ENCODE measurements around the gene LDLRAD4.

Gene LDLRAD4

DNA sequence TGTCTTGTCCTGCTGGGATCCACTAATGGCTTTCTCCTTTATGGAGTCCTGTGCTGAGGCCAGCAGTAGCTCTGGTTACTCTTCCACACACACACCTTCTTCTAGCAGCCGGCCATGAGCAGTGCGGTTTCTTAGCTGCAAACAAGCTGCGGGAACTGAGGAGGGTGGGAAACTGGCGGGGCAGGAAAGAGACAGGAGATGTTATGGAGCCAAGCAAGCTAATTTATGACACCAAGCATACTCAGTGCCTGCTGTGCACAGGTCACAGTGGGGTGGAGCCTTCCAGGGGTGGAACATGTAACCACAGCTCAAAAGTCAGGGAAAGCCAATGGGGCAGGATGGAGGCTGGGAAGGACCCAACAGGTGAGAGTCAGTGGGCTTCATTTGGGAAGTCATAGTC lies 327.0 kb downstream of the LDLRAD4 start:
- DNase-seq: no peak

DNA sequence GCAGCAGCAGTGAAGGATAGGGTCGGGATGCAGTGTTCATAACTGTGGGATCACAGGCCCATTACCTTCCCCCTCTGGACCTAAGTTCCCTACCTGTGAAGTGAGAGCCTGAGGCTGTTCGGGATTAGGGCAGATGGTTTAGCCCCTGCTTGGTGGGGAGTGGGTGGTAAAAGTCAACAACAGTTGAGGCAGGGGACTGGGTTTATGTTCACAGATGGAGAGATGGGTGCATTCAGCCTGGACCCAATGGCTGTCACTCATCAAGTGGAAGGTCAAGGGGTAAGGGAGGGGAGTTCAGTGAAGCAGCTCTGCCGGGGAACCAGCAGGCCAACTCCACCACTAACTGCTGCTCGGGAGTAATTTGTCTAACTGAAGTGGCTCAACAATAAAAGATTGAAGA lies 327.4 kb downstream of the LDLRAD4 start:
- no peak for DNase-seq

DNA sequence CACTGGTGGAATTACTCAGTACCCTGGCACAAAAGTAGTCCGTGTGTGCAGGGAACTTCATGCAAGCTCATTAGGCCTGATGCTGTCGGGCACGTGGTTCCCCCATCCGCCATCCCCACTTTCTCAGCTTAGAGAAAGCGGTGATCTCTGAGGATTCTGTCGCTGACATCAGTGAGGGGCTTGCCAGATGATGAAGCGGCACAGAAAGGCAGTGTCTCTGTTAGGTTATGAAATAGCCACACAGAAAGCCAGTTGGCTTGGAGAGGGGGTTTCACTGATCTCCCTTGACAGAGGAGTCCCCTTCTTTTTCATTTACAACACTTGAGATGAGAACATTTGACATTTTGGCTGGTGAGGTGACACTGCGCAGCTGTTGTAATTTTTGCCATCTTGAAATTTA lies 328.1 kb downstream of the LDLRAD4 start:
- no peak for DNase-seq

DNA sequence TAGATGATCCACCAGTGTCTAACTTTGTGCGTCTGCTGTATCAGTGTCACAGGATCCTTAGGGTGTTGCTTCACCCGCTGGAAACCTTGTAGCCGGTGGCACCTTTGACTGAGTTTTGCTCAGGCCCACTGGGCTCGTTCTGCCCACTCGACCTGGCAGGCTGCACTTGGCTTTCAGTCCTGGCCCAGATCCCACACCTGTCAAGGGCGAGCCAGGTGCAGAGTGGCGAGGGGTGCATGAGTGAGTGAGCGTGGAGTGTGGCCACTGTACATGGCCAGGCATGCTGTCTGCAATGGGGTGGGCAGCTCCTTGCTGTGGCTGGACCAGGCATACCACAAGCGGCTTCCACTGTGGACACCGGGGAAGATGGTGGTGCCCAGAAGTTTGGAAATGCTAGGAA lies 328.8 kb downstream of the LDLRAD4 start:
- DNase-seq: no peak

DNA sequence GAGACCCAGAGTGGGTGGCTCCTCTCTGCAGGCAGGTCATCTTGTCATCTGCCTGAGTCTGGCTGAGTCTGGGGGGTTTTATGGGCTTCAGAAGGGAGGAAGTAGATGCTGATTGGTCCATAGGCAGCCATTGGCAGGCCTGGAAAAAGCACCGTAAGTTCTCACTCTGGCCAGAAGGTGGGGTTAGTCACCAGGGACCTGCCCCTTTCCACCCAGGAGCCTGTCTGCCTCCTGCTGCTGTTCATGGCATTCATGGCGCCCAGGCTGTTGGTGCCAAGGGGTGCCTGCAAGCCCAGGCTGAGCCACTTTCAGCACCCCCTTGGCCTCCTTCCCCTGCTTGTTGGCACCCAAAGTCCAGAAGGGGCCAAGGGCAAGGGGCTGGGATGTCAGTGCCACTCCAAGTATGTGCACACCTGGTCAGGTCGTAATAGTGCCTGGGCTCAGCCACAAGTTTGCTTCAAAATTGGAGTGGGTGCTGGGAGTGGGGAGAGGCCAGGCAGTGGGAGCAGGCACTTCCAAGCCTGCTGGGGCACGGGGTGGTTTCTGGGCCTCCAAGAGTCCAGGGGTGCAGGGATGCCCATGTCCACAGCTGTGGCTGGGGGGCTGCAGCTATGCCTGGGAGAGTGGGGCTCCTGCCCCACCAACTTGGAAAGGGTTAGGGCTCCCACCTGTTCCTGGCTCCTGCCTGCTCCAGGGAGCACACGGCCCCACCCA lies 329.7 kb downstream of the LDLRAD4 start:
- DNase-seq: no peak

DNA sequence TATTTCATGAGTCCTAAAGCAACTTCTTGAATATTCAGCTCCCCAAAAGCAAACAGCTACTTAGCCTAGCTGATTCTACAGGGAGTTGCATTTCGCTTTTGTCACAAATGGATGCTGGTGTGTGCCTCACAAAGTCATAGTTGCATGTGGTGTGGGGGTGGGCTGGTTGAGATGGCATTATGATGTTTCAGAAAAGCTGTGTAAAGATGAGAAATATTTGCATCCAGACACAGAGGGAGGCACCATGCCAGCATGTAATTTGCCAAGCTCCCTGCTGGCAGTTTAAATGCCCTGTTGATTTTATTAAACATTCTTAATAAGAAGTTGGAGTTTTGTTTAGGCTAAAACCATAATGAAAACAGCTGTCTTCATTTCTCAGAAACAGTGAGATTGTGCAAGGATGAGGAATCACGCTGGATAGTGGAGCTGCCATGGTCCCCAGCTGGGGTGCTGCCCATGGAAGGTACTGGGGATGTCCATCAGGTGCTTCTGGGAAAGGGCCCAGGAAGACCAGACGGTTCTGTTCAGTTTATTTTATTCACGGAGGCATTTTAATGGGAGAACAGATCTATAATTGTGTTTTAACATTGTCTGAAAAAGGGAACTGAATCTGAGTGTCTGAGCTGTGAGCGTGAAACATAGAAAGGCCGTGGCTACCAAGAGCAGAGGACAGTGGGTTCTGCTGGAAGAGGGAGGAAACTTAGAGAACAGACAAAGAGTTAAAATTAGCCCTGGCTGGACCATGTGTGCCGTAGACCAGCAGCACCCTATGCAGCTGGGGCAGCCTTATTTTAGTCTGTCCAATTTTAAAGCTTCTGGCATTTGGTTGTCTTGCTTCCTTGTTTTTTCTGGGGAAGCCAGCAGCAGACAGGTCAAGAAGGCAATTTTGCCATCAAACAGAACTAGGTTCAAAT lies 330.7 kb downstream of the LDLRAD4 start:
- DNase-seq: no peak

DNA sequence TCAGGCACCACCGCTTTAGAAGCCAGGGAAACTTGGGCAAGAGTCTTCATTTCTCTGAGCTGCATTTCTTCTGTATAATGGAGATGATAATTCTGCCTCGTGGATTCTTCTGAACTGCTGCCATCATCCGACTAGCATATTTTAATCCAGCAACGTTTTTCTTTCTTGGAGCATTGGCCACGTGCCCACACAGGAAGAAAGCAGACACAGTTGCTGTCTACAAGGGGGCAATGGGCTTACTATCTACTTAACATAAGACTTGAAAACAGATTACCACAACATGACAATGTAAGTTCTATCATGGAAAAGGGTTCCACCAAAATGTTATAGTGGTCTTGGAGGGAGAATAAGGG lies 331.3 kb downstream of the LDLRAD4 start:
- no peak for DNase-seq

DNA sequence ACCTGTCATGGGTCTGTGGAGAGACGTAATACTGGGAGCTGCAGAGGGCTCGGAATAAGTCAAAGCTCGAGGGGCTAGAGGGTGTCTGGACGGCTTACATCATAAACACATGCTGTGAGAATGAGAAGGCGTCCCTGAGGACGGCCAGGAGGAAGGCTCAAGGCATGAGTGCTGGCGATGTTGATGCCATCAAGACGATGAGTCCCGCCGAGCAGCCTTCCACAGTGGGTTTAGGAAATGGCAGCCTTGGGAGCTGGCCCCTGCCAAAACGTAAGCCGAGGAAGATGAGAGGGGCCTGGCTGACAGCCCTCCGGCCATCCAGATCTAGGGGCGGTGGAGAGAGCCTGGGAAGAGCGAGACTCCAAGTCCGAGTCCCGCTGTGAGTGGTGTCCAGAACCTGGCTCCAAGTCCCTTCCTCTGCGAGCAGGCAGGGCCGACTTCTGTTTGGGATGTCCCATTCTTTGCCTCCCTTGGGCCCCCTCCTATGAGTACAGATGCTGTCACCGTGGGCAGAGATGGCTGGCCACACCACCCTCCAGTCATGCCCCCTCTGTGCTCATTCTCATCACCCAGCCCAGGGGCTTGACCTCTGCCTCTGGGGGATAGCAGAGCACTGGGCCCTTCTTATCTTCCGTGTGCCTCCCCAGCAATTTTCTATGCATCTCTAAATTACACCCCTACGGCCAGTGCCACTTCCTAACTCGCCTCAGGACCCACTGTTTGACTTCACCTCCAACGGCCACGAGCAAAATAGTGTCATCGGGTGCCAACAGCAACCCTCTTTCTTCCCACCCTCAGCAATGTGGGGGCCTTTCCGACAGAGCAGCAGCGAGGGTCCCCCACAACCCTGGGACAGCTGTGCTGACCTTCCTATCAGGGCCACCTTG lies 332.1 kb downstream of the LDLRAD4 start:
- no peak for DNase-seq

DNA sequence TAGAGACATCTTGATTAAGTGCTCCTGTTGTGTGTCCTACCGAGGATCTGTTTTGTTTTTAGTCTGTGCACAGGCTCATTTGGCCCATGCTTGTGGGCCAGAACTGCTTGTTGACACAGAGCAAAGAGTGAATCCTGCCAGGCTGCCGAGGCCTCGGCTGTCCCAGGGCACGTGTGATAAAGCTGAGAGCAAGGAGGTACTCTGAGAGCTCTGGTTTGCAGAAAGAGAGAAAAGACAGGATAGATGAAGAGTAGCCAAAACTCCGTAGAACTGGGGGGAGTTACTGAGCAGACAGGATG lies 332.7 kb downstream of the LDLRAD4 start:
- no peak for DNase-seq

DNA sequence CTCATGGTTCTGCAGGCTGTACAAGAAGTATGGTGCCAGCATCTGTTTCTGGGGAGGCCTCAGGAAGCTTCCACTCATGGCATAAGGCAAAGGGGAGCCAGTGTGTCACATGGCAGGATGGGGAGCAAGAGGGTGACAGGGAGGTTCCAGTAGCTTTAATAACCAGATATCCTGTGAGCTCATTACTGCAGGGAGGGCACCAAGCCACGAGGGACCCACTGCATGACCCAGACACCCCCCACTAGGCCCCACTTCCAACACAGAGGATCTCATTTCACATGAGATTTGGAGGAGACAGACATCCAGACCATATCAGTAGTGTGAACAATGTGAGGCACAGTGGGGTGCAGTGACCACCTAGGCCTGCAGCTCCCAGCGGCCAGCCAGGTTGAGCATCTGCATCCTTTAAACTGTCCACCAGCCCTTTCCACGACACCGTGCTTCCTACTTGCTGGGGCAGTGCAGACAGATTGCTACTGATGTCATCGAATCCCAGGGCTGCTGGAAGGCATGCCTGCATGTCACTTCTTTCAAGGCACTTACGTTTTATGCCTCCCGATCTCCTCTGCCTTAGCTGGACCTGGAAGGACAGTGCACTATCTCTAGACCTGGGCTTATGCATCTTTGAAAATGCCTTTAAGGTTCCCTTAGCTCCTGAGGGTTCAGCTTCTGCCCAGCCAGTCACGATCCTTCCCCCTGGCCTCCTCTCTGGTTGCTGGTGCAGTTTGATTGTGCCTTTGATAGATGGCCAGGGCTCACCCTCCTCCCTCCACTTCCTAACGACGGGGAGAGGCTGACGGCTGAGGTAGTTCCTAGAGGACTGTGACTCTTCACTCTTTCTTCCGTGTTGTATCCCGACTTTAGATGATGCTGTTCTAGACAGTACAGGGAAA lies 333.5 kb downstream of the LDLRAD4 start:
- DNase-seq: no peak

DNA sequence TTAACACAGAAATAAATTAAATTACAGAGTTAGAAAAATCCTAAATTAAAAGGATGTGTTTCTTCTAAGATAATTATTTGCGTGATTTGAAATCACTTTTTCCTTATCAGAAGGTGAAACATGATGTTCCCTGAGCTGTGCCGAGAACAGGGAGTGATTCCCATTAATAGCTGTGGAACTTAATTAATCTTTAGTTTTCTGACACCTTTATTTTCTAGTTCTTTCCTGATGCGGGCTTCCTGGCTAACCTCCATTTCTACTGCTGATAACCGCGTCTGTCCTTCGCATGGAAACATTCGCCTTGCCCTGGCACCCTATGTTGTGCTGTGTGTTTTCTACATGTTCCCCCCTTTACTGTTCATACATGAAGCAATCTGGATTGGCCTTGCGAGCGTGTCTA lies 334.9 kb downstream of the LDLRAD4 start:
- DNase-seq: no peak

DNA sequence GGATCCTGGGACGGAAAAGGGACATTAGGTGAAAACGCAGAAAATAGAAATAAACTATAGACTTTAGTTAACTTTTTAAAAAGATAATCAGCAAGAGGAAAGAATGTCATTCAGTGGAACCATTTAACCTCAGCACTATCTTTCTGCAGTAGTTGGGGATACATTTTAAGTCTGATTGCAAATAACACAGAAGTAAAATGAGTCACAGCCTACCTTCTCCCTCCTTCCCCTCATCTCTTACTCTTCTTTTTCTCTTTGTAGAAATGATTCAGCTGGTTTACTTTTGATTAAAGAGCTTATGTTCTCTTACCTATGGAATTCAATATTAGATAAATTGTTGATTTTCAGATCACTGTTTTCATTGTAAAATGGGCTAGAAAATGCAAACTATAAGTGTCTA lies 336.6 kb downstream of the LDLRAD4 start:
- no peak for DNase-seq

DNA sequence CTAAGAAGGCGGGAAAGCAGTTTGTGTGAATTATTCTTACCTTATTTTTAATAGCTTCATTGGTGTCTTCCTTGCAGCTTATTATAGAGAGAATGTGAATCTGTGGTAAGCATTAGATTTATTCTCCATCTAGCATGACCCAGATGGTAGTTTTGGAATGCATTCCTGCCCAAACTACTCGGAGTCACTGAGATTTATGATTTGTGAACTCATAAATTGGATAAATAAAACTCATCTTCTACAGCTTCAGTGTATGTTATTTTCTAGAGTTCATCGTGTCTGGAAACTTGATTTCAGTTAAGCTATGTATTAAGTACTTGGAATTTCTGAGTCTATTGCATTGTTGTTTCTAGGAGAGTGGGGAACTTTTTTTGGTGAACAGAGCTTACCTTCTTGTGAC lies 337.3 kb downstream of the LDLRAD4 start:
- no peak for DNase-seq

DNA sequence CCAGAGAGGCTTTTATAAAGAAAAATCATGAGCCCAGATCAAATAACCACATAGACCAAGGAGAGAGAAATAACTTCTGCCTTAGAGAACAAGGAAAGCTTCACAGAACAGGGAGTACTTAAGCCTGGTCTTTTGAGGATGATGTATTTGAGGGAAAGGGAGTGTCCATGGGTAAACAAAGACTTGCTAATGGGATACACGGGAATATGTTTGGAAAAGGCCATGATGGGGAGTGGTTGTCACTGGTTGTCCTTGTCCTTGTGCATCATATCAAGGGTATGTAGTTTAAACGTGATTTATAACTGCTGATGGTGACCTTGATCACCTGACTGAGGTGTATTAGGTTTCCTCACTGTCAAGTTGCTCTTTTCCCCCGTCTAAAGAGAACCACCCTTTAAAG lies 337.9 kb downstream of the LDLRAD4 start:
- DNase-seq: no peak

DNA sequence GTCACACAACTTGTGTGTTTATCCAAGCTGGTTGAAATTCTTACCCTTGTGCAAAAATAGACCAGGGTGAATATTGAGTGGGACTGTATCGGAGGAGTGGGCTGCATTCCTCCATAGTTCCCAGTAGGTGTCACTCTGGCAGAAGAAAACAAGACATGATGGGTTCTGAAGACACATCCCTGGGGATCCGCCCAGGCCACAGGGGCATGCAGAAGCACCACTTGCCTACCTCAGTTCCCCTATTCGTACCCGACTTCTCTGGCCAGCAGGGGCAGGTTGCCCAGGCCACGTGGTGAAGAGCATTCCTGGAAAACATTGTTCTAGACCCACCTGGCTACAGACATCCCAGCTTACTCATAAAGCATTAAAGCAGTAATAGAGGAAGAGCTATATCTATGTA lies 339.6 kb downstream of the LDLRAD4 start:
- peak; percentile 30 for DNase-seq

DNA sequence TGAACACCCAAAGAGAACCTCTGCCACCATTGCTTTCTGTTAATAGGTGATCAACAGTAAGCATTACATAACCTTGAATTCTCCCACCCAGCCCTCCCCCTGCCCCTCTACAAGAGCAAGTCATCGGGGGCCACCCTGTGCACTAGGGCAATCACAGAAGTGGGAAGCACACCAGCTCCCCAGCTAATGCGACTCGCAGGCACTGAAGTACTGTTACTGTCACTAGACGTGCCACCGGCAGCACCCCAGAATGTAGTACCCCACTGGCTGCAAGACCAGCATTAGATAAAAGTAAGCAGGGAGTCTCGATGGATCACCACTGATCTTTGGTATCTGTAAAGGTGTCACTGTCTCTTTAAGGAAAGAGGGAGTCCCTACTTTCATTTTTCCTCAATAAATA lies 340.2 kb downstream of the LDLRAD4 start:
- no peak for DNase-seq

DNA sequence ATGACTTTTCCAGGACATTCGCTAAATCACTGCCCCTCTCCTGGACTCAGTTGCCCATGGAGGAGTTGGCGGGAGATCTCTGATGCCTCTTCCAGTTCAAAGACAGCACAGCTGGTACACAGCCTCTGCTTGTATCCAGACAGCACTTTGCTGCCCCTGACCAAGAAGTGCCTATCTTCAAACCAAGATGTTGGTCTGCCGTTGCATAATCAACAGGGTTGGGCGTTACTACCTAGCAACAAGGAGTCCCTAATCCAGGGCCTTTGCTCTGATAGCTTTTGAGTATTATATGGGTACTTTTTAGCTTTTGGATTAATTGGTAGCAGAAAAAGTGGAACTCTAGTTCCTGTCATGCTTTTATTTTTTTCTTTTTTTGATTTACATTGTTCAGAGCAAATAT lies 341.2 kb downstream of the LDLRAD4 start:
- no peak for DNase-seq

DNA sequence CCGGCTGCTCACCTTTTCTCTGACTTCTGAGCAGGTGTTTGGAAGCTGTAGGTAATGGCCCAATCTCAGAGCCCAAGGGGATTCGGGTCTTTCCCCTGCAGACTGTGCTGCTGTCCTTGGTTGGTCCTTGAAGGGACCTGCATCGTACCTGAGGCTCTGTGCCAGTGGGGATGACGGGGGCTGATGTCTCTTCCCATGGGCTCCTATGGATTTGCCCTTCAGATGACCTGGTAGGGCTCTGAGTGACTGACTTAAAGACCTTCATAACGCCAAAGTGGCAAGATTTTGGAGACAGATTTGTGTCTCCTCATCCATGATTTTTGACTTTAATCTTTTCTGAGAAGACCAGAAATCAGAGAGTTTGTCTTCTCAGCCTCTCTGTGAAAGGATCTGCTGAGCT lies 341.7 kb downstream of the LDLRAD4 start:
- DNase-seq: no peak

DNA sequence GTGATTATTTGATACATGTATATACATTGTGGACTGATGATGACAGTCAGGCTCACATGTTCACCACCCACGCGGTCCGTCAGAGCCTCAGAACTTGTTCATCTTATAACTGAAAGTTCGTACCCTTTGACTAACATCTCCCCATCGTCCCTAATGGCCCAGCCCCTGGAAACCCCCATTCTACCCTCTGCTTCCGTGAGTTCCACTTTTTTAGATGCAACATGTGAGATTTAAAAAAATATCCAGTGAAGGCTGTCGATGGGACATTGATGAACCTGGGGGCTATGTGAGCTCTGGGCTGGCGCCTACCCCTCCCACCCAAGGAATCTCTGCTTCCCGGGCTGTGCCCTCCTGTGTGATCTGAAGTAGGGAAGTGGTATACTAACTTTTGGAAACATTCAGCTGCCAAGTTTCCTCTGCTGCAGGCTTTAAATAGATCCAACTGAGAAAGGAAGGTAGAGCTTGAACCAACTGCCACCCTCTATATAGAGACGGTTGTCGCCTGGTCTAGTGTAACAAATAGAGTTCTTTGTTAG lies 344.0 kb downstream of the LDLRAD4 start:
- no peak for DNase-seq

DNA sequence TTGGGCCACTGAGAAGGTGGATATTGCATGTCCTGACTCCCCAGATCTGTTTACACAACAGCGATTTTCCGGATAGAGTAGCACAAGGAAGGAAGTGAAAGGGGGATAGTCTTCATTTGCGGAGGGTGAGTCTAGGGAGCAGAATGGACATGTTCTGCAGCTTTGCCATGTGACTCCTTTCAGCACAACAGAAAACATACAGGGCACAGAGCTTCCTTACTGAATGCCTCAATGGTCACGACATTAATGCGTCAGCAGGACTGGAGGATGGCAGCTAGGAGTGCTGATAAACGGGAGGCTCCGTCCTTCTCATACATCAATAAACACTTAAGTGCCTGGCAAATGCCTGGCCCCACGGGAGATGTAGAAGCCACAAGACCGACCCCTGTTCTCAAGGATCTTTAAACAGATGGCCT lies 344.8 kb downstream of the LDLRAD4 start:
- peak; percentile 77 for DNase-seq

DNA sequence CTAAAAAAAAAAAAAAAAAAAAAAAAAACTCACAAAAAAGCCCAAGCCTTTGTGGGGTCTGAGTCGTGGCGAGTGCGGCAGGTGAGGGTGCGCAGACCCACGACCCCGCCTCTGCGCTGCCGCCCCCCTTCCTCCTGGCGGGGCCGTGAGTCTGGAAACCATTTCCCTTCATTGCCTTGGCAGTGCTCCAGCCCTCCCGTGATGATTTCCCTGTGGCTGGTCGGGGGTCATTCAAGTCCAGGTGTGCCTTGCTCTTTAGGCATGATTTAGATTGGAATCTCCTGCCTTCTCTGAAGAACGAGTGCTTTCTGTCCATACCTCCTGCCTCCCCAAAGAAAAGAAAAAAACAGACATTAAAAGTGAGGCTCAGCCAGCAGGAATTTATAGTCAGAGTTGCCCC lies 346.0 kb downstream of the LDLRAD4 start:
- DNase-seq: peak; percentile 3

DNA sequence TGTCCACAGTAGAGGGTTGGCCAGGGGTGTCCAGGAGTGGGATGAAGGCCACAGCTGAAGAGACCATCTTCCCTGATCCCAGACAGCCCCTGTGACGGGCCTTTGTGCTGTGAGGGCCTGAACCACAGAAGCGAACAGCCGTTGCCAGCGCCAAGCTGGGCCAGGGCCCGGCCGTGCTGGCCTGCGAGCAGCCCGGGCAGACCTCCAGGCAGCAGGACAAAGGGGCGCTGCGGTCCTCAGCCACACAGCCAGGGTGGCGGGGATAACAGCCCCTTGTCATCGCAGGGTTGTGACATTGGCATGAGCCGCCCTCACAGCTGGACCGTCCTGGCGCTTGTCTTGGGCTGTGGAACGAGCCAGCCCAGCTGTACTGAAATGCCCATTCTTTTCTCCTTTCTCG lies 346.7 kb downstream of the LDLRAD4 start:
- no peak for DNase-seq

Data from NCI-H2171 treated with DMSO at 0.1 percent for 48 hours (cell line).